DMS53 (cell line): ENCODE measurements around the gene RNU6-1.

Experiments
- DNase-seq: peaks from one replicate; lab custom pipeline; 2025; lab: John Stamatoyannopoulos, UW

The RNU6-1 gene

GRCh38 chr15:67832897-67833709, 6.7 kb downstream of the RNU6-1 start:
- DNase-seq: peak; percentile 43

GRCh38 chr15:67832031-67832551, 7.8 kb downstream of the RNU6-1 start:
- DNase-seq: peak; percentile 49

- DNase-seq: no peak
Observed at GRCh38 chr15:67831363-67831762, 8.5 kb downstream of the RNU6-1 start.

- no peak for DNase-seq
Observed at GRCh38 chr15:67829647-67830504, 10.0 kb downstream of the RNU6-1 start.

GRCh38 chr15:67828969-67829646, 10.7 kb downstream of the RNU6-1 start:
- peak; percentile 27 for DNase-seq

GRCh38 chr15:67828278-67828968, 11.4 kb downstream of the RNU6-1 start:
- peak; percentile 27 for DNase-seq

GRCh38 chr15:67827562-67828277, 12.1 kb downstream of the RNU6-1 start:
- peak; percentile 11 for DNase-seq

- peak; percentile 18 for DNase-seq
Observed at GRCh38 chr15:67826717-67827561, 12.9 kb downstream of the RNU6-1 start.

GRCh38 chr15:67825881-67826716, 13.7 kb downstream of the RNU6-1 start:
- DNase-seq: peak; percentile 51

- DNase-seq: peak; percentile 49
Observed at GRCh38 chr15:67824976-67825880, 14.6 kb downstream of the RNU6-1 start, which contains the start of gene SKOR1. TSS of gene SKOR1 (plus strand) at chr15:67825509. CDS start at chr15:67825603, 94 bp downstream.

- peak; percentile 31 for DNase-seq
Observed at GRCh38 chr15:67824197-67824968, 15.5 kb downstream of the RNU6-1 start.

GRCh38 chr15:67823314-67824196, 16.3 kb downstream of the RNU6-1 start:
- DNase-seq: peak; percentile 61

- DNase-seq: peak; percentile 58
Observed at GRCh38 chr15:67822537-67823313, 17.1 kb downstream of the RNU6-1 start.

- peak; percentile 23 for DNase-seq
Observed at GRCh38 chr15:67821784-67822440, 17.9 kb downstream of the RNU6-1 start.
